ENCODE data around the gene TRAPPC10. TPM values are rescaled to one million over a fixed set of nuclear protein-coding genes. Genes with fewer than 3 reads are reported as not detected.

TRAPPC10 gene
- total and polyA plus RNA-seq, 2 of the 8 experiments (the other 6 are each of a cell fraction or from before 2014, with no cell fraction given): 18.5 to 29.8 TPM

GRCh38 chr21:44006017-44006619 is 6.0 kb upstream of the TRAPPC10 start:
- Histone ChIP-seq H3K9me3 (ENCODE audit: insufficient read depth in 2 of 2, low read depth in 1 of 2, low read length in 1 of 2) (no peaks in the 10 kb centered on the region), H3K27me3 (replicated peaks in 1 of 4; ENCODE audit: control insufficient read depth in 3 of 4, extremely low read depth in 1 of 4, insufficient read depth in 3 of 4, low read length in 3 of 4) (no peaks in the 10 kb centered on the region), H2BK20ac (ENCODE audit: low read length) (no peak overlapping the region), H4K8ac (ENCODE audit: extremely low read depth, insufficient read depth, low read length) (no peak overlapping the region), H4K5ac (ENCODE audit: insufficient read length, low read depth, low read length) (no peak overlapping the region), H3K18ac (ENCODE audit: extremely low read depth, low read length) (no peak overlapping the region), H3K9ac (replicated peaks in 1 of 4; ENCODE audit: extremely low read depth in 1 of 4, low read depth in 3 of 4, low read length in 3 of 4) (no peak overlapping the region), H2AFZ (ENCODE audit: low read length) (no peak overlapping the region), H2BK120ac (replicated peaks; ENCODE audit: low read depth, low read length) (no peak overlapping the region), H3K14ac (ENCODE audit: insufficient read length) (no peak overlapping the region), H2BK5ac (ENCODE audit: low read depth, low read length) (no peak overlapping the region), H2AK5ac (ENCODE audit: low read depth, low read length) (no peak overlapping the region), H3K4me1 (replicated peaks in 1 of 4; ENCODE audit: control insufficient read depth in 3 of 4, insufficient read depth in 4 of 4, low read length in 3 of 4) (peaks cover 3 to 8% (median 4%) of the 10 kb centered on the region in 4 experiments; a peak in 5 of 7 replicates), H2BK15ac (ENCODE audit: low read length) (no peak overlapping the region), H3K56ac (replicated peaks; ENCODE audit: insufficient read length, low read depth, low read length) (no peak overlapping the region), H3K4me3 (ENCODE audit: extremely low read depth in 1 of 4, insufficient read depth in 2 of 4, low read depth in 3 of 4, low read length in 4 of 4) (no peak overlapping the region), H3K4ac (replicated peaks; ENCODE audit: insufficient read length, low read depth, low read length) (no peak overlapping the region), H3K36me3 (ENCODE audit: control insufficient read depth in 2 of 4, insufficient read depth in 4 of 4, low read length in 3 of 4) (no peaks in the 10 kb centered on the region), H3K79me1 (ENCODE audit: low read depth, low read length) (no peaks in the 10 kb centered on the region), H4K91ac (replicated peaks; ENCODE audit: insufficient read length, low read length) (no peak overlapping the region), H4K20me1 (replicated peaks in 1 of 2; ENCODE audit: control insufficient read depth in 1 of 2, insufficient read depth in 2 of 2, low read length in 2 of 2) (no peaks in the 10 kb centered on the region), H2BK12ac (ENCODE audit: low read depth, low read length) (peak overlapping the region; percentile 43; the same call in 1 of the 2 replicates), H3K4me2 (ENCODE audit: insufficient read depth in 1 of 2, low read depth in 2 of 2, low read length in 2 of 2) (no peak overlapping the region), H3K79me2 (ENCODE audit: control insufficient read depth in 1 of 2, insufficient read depth in 2 of 2, low read length in 2 of 2) (no peaks in the 10 kb centered on the region), H3K27ac (ENCODE audit: low read depth, low read length) (no peak overlapping the region), H3K23ac (ENCODE audit: insufficient read length) (no peak overlapping the region), H3K23me2 (ENCODE audit: low read depth, low read length) (0 out of 2 replicates have a peak, but pooled peaks cover 2% of the 10 kb centered on the region)
- CTCF ChIA-PET (ENCODE audit: partially characterized antibody): interaction anchor here (1.3 kb wide), 1 partner anchor 11 kb away, joined by 3 read pairs; no protein-coding TSS in a partner anchor
- DNase-seq (ENCODE audit: low read depth in 1 of 2, low spot score in 2 of 2) (no peak), FAIRE-seq (no peak)
- WGBS, 2 experiments (ENCODE audit: extremely low coverage in 1 of 2, insufficient coverage in 1 of 2, insufficient read length in 1 of 2, insufficient replicate concordance in 2 of 2, low coverage in 1 of 2, low lambda C conversion rate in 2 of 2, missing lambda C conversion rate in 1 of 2): 83% methylated on average over 9 of the region's 9 CpGs; no CpG with 5 or more reads in 1 of the 2 experiments
- POLR2A ChIA-PET (ENCODE audit: partially characterized antibody): interaction anchor here (0.6 to 1.3 kb wide), 2 partner anchors 9 to 39 kb away, joined by 3 to 4 read pairs; no protein-coding TSS in a partner anchor
- TF ChIP-seq KDM5A (IDR thresholded peaks at IDR 0.05; ENCODE audit: low read length): no peak
- TF ChIP-seq SIRT6 (IDR thresholded peaks at IDR 0.05; ENCODE audit: low read length): no peak
- TF ChIP-seq RBBP5 (IDR thresholded peaks at IDR 0.05; ENCODE audit: borderline replicate concordance, low read depth, low read length): no peak
- TF ChIP-seq, protein P1, sequence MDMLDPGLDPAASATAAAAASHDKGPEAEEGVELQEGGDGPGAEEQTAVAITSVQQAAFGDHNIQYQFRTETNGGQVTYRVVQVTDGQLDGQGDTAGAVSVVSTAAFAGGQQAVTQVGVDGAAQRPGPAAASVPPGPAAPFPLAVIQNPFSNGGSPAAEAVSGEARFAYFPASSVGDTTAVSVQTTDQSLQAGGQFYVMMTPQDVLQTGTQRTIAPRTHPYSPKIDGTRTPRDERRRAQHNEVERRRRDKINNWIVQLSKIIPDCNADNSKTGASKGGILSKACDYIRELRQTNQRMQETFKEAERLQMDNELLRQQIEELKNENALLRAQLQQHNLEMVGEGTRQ (IDR thresholded peaks at IDR 0.05; ENCODE audit: low read length): no peak
- no peak for TF ChIP-seq KDM1A (IDR thresholded peaks at IDR 0.05; ENCODE audit: borderline replicate concordance, low read length)
- no peak for TF ChIP-seq SAP30 (IDR thresholded peaks at IDR 0.05; ENCODE audit: insufficient read depth, insufficient replicate concordance, low read length)
- no peak for TF ChIP-seq BACH1 (IDR thresholded peaks at IDR 0.05; ENCODE audit: low read length)
- TF ChIP-seq SIX5 (IDR thresholded peaks at IDR 0.05; ENCODE audit: low read depth, low read length): no peak
- TF ChIP-seq, protein P2, sequence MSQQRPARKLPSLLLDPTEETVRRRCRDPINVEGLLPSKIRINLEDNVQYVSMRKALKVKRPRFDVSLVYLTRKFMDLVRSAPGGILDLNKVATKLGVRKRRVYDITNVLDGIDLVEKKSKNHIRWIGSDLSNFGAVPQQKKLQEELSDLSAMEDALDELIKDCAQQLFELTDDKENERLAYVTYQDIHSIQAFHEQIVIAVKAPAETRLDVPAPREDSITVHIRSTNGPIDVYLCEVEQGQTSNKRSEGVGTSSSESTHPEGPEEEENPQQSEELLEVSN (IDR thresholded peaks at IDR 0.05): no peak
- TF ChIP-seq, protein P3, sequence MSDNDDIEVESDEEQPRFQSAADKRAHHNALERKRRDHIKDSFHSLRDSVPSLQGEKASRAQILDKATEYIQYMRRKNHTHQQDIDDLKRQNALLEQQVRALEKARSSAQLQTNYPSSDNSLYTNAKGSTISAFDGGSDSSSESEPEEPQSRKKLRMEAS (IDR thresholded peaks at IDR 0.05): no peak
- TF ChIP-seq TAF7 (optimal IDR thresholded peaks at IDR 0.05; ENCODE audit: borderline replicate concordance, low read depth, low read length): no peak
